WTC11 (cell line): ENCODE results near the gene ATP11A.

Experiments used
- ATF1 ChIP-seq: sonication (generic); formaldehyde crosslinking; IDR thresholded peaks from 2 replicates; pipeline ENCODE4 v1.8.1; 2023; ENCODE audit warnings: mild to moderate bottlenecking, moderate library complexity, missing genetic modification reagents
- NR2C2 ChIP-seq: sonication (generic); formaldehyde crosslinking; IDR thresholded peaks from 2 replicates; pipeline ENCODE4 v1.8.0; 2022; ENCODE audit warnings: mild to moderate bottlenecking, missing genetic modification reagents
- OVOL2 ChIP-seq: fragments of 250-450 bp; sonication (Bioruptor Pico); IDR thresholded peaks from 2 replicates; pipeline ENCODE4 v1.9.0; 2021; ENCODE audit warnings: mild to moderate bottlenecking, borderline replicate concordance
- RELA ChIP-seq: sonication (generic); formaldehyde crosslinking; IDR thresholded peaks from 2 replicates; pipeline ENCODE4 v1.8.1; 2022; ENCODE audit warnings: missing genetic modification reagents, mild to moderate bottlenecking, borderline replicate concordance
- SP1 ChIP-seq: sonication (generic); formaldehyde crosslinking; conservative IDR thresholded peaks from 2 replicates; pipeline ENCODE4 v1.8.1; 2022; ENCODE audit warnings: missing genetic modification reagents
- TF ChIP-seq, protein P1 (sequence below): sonication (generic); formaldehyde crosslinking; IDR thresholded peaks from 2 replicates; pipeline ENCODE4 v1.8.1; 2022; ENCODE audit warnings: low read depth, mild to moderate bottlenecking, moderate library complexity, missing genetic modification reagents, borderline replicate concordance
- TF ChIP-seq, protein P2 (sequence below): fragments of 200-600 bp; IDR thresholded peaks from 2 replicates; pipeline ENCODE4 v1.8.0; 2022; ENCODE audit warnings: antibody characterized with exemption
- TF ChIP-seq, protein P3 (sequence below): sonication (generic); formaldehyde crosslinking; conservative IDR thresholded peaks from 2 replicates; pipeline ENCODE4 v1.8.1; 2022; ENCODE audit warnings: mild to moderate bottlenecking, missing genetic modification reagents

DNA sequence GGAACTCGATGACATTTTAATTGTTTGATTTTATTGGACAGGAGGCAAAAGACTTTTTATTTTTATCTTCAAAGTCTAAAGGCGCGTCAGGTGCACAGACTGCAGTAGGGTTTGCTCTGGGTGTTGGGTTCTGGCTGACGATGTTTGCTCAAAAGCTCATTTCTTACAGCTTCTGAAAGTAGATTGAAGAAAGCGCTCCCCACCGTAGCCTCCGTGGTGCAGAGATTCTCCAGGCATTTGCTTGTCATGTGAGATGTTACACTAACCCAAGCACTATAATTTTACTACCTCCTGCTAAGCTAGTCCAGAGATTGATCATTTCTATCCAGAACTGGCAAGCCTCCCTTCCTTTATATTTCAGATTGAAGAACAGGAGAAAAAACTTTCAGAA is 14.5 kb upstream of the ATP11A start:
- no peak for TF ChIP-seq ATF1 (CRISPR knock-in tag)
- TF ChIP-seq, protein P1, sequence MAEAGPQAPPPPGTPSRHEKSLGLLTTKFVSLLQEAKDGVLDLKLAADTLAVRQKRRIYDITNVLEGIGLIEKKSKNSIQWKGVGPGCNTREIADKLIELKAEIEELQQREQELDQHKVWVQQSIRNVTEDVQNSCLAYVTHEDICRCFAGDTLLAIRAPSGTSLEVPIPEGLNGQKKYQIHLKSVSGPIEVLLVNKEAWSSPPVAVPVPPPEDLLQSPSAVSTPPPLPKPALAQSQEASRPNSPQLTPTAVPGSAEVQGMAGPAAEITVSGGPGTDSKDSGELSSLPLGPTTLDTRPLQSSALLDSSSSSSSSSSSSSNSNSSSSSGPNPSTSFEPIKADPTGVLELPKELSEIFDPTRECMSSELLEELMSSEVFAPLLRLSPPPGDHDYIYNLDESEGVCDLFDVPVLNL = no peak
- TF ChIP-seq, protein P2, sequence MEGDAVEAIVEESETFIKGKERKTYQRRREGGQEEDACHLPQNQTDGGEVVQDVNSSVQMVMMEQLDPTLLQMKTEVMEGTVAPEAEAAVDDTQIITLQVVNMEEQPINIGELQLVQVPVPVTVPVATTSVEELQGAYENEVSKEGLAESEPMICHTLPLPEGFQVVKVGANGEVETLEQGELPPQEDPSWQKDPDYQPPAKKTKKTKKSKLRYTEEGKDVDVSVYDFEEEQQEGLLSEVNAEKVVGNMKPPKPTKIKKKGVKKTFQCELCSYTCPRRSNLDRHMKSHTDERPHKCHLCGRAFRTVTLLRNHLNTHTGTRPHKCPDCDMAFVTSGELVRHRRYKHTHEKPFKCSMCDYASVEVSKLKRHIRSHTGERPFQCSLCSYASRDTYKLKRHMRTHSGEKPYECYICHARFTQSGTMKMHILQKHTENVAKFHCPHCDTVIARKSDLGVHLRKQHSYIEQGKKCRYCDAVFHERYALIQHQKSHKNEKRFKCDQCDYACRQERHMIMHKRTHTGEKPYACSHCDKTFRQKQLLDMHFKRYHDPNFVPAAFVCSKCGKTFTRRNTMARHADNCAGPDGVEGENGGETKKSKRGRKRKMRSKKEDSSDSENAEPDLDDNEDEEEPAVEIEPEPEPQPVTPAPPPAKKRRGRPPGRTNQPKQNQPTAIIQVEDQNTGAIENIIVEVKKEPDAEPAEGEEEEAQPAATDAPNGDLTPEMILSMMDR = no peak
- TF ChIP-seq OVOL2 (CRISPR knock-in tag) = no peak
- no peak for TF ChIP-seq SP1 (CRISPR knock-in tag)
- TF ChIP-seq, protein P3, sequence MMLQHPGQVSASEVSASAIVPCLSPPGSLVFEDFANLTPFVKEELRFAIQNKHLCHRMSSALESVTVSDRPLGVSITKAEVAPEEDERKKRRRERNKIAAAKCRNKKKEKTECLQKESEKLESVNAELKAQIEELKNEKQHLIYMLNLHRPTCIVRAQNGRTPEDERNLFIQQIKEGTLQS = no peak
- TF ChIP-seq RELA = no peak
- TF ChIP-seq NR2C2 (CRISPR knock-in tag) = no peak
